PC-3 (cell line): ENCODE measurements around the gene MOCS1. TPM values are rescaled to one million over a fixed set of nuclear protein-coding genes. Genes with fewer than 3 reads are reported as not detected.

Source experiments
- ATAC-seq: fragments of 200-7000 bp; cut with Tn5 transposase; 2 replicates; pipeline ENCODE4 v1.9.1; 2020; ENCODE audit warnings: mild to moderate bottlenecking, moderate library complexity
- BruUV-seq: library from RNA; stranded (reverse); fragments of 400-500 nt; replicated peaks from 2 replicates; lab custom pipeline; 2021; lab: Mats Ljungman, UMichigan
- CTCF ChIA-PET: fragments of 300-600 bp; sonication (Branson Sonifier 250); formaldehyde crosslinking; loops from one replicate; lab custom pipeline; 2022; ENCODE audit warnings: antibody characterized with exemption; lab: Charles Lee
- POLR2A ChIA-PET: fragments of 300-600 bp; sonication (Branson Sonifier 250); formaldehyde crosslinking; loops from one replicate; lab custom pipeline; 2022; ENCODE audit warnings: antibody characterized with exemption; ENCODE audit not compliant: unreplicated experiment; lab: Charles Lee
- DNase-seq: peaks from one replicate; pipeline ENCODE4 v3.0.0-alpha.2; 2015
- H2AFZ ChIP-seq: fragments of 300-600 bp; sonication (generic); 2 replicates; pipeline ENCODE4 v1.6.0; 2016; ENCODE audit warnings: antibody characterized with exemption, low read length
- H3F3A ChIP-seq: fragments of 300-600 bp; sonication (generic); one replicate; pipeline ENCODE4 v1.6.0; 2017; ENCODE audit warnings: antibody characterized with exemption, low read length, control low read depth, mild to moderate bottlenecking; ENCODE audit not compliant: unreplicated experiment
- H3K27ac ChIP-seq: fragments of 300-600 bp; sonication (generic); 2 replicates; pipeline ENCODE4 v1.5.1; 2016; ENCODE audit warnings: mild to moderate bottlenecking, low read length
- H3K27me3 ChIP-seq: fragments of 300-600 bp; sonication (generic); 2 replicates; pipeline ENCODE4 v1.6.1; 2016; ENCODE audit warnings: low read length, mixed read lengths
- H3K36me3 ChIP-seq: fragments of 300-600 bp; sonication (generic); 2 replicates; pipeline ENCODE4 v1.6.1; 2016; ENCODE audit warnings: low read depth, mixed run types, low read length, mixed read lengths
- H3K4me1 ChIP-seq: fragments of 300-600 bp; sonication (generic); 2 replicates; pipeline ENCODE4 v1.5.1; 2016; ENCODE audit warnings: low read length; ENCODE audit not compliant: insufficient read depth
- H3K4me2 ChIP-seq: fragments of 300-600 bp; sonication (generic); 2 replicates; pipeline ENCODE4 v1.6.0; 2016; ENCODE audit warnings: low read length
- H3K4me3 ChIP-seq: fragments of 300-600 bp; sonication (generic); 2 replicates; pipeline ENCODE4 v1.5.1; 2016; ENCODE audit warnings: mild to moderate bottlenecking, low read length, mixed read lengths
- H3K79me2 ChIP-seq: fragments of 300-600 bp; sonication (generic); 2 replicates; pipeline ENCODE4 v1.6.1; 2017; ENCODE audit warnings: low read length, mixed read lengths
- H3K9ac ChIP-seq: fragments of 300-600 bp; sonication (generic); 2 replicates; pipeline ENCODE4 v1.6.0; 2016; ENCODE audit warnings: mild to moderate bottlenecking, low read length
- H3K9me2 ChIP-seq: fragments of 300-600 bp; sonication (generic); replicated peaks from 2 replicates; pipeline ENCODE4 v1.6.1; 2016; ENCODE audit warnings: mixed run types, low read length, mixed read lengths
- H3K9me3 ChIP-seq: fragments of 300-600 bp; sonication (generic); 2 replicates; pipeline ENCODE4 v1.6.1; 2016; ENCODE audit warnings: low read length, mixed read lengths
- H4K20me1 ChIP-seq: fragments of 300-600 bp; sonication (generic); 2 replicates; pipeline ENCODE4 v1.6.1; 2016; ENCODE audit warnings: low read length, mixed read lengths
- EZH2 ChIP-seq: fragments of 300-600 bp; sonication (generic); IDR thresholded peaks from one replicate; pipeline ENCODE4 v1.6.1; 2017; ENCODE audit warnings: antibody characterized with exemption, mild to moderate bottlenecking, low read length; ENCODE audit not compliant: unreplicated experiment
- EZH2phosphoT487 ChIP-seq: fragments of 300-600 bp; sonication (generic); IDR thresholded peaks from 2 replicates; pipeline ENCODE4 v1.6.1; 2018; ENCODE audit warnings: mild to moderate bottlenecking, antibody characterized with exemption, low read length, borderline replicate concordance
- intact Hi-C: fragments of 100-400 bp; cut with micrococcal nuclease; formaldehyde crosslinking; loops from 2 replicates; pipeline ENCODE4 v1.9.0; 2023
- total RNA-seq: library from RNA; depleted of rRNA; stranded (reverse); fragments of >200 nt; gene quantifications from 2 replicates; pipeline ENCODE4 v1.2.3, GENCODE V29; 2014
- TF ChIP-seq, protein P1 (sequence below): fragments of 300-600 bp; sonication (generic); conservative IDR thresholded peaks from 2 replicates; pipeline ENCODE4 v1.5.1; 2017; ENCODE audit warnings: antibody characterized with exemption, low read depth, mild to moderate bottlenecking, low read length

Gene MOCS1
- total RNA-seq, 1 experiment from 2014 or later, result 6.0 TPM

DNA sequence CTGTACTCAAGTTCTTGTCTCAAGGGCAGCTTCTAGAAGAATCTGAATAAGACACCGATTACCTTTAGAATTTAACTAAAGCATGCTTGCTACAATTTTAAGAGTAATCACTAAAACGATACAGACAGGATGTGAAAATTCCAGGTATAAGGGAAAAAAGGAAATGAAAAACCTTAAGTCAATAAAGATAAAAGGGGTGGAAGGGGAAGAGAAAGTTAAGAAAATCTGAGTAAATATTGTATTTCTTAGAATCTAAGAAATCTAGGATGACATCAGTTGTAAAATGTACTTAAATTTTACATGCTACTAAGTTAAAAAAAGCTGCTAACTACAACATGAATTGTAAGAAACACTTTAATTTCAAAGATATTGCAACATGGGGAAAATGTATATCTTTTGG is 30.3 kb upstream of the MOCS1 start:
- no peak overlapping the region for H2AFZ ChIP-seq
- 0 out of 2 replicates have a peak, but pooled peaks cover 3% of the 10 kb centered on the region for H3K9me2 ChIP-seq
- ATAC-seq, result no peak
- no peaks in the 10 kb centered on the region for H3K36me3 ChIP-seq
- H3K4me1 ChIP-seq, result no peaks in the 10 kb centered on the region
- CTCF ChIA-PET, result no interaction called here
- peaks cover 5% of the 10 kb centered on the region; the same call in 1 of the 2 replicates for H3K27me3 ChIP-seq
- H3K27ac ChIP-seq, result no peak overlapping the region
- H4K20me1 ChIP-seq, result no peaks in the 10 kb centered on the region
- intact Hi-C loops, result no loop called here
- no peak overlapping the region for H3K9ac ChIP-seq
- H3K4me2 ChIP-seq, result no peak overlapping the region
- H3F3A ChIP-seq, result no peaks in the 10 kb centered on the region
- no peak overlapping the region for H3K4me3 ChIP-seq
- no peaks in the 10 kb centered on the region for H3K79me2 ChIP-seq
- no peak for TF ChIP-seq EZH2phosphoT487
- BruUV-seq, result no TSS peak
- POLR2A ChIA-PET, result no interaction called here
- no peak for DNase-seq
- H3K9me3 ChIP-seq, result no peaks in the 10 kb centered on the region

DNA sequence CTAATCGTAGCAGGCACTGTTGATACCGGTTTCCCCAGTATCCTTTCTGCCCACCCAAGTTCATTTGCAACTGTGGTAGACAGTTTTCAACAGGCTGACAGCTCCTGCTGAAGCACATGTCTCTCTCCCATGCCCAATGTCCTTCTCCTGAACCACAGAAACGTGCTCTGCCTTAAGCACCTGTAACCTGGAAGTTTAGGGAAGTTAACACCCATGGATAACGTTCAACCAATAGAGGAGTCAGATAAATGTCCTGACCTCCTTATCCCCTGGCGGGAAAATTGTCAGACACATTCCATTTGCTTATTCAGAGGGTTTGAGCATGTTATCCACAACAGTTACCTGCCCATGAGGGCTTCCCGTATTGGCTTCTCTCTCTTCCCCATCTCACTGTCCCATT is 29.8 kb upstream of the MOCS1 start:
- Histone ChIP-seq H3K27me3 (peaks cover 5% of the 10 kb centered on the region; the same call in 1 of the 2 replicates), H3K4me1 (no peaks in the 10 kb centered on the region), H3K36me3 (no peaks in the 10 kb centered on the region), H3K9me3 (no peaks in the 10 kb centered on the region), H3K4me2 (no peak overlapping the region), H3K4me3 (no peak overlapping the region), H3K27ac (no peak overlapping the region), H2AFZ (no peak overlapping the region), H3F3A (no peaks in the 10 kb centered on the region), H3K9ac (no peak overlapping the region), H3K9me2 (0 out of 2 replicates have a peak, but pooled peaks cover 3% of the 10 kb centered on the region), H3K79me2 (no peaks in the 10 kb centered on the region), H4K20me1 (no peaks in the 10 kb centered on the region)
- BruUV-seq, result no TSS peak
- ChIA-PET POLR2A (no interaction called here), CTCF (no interaction called here)
- no peak for ATAC-seq
- no peak for DNase-seq
- TF ChIP-seq, protein P1, sequence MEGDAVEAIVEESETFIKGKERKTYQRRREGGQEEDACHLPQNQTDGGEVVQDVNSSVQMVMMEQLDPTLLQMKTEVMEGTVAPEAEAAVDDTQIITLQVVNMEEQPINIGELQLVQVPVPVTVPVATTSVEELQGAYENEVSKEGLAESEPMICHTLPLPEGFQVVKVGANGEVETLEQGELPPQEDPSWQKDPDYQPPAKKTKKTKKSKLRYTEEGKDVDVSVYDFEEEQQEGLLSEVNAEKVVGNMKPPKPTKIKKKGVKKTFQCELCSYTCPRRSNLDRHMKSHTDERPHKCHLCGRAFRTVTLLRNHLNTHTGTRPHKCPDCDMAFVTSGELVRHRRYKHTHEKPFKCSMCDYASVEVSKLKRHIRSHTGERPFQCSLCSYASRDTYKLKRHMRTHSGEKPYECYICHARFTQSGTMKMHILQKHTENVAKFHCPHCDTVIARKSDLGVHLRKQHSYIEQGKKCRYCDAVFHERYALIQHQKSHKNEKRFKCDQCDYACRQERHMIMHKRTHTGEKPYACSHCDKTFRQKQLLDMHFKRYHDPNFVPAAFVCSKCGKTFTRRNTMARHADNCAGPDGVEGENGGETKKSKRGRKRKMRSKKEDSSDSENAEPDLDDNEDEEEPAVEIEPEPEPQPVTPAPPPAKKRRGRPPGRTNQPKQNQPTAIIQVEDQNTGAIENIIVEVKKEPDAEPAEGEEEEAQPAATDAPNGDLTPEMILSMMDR, result no peak
- TF ChIP-seq EZH2phosphoT487, result no peak
- intact Hi-C loops, result no loop called here

DNA sequence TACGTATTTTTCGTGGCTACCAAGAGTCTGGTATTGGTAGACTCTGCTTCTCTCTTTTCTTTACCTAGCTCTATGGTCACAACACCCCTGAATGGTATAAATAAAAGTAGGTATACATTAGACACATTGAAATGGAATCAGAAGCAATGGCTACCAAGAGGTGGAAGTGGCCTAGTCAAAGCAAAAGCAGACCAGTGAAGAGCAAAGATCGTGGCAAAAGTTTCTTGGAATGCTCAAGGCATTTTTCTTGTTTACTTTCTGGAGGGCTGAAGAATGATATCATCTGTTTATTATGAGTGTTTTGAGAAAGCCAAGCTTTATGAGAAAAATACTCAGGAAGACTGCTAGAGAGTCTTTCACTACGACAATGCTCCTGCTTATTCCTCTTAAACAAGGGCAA is 28.6 kb upstream of the MOCS1 start:
- Histone ChIP-seq H3K27ac (no peak overlapping the region), H2AFZ (no peak overlapping the region)

More for the DNA sequence above, 28.6 kb upstream of the MOCS1 start:
- no peak overlapping the region for H3K4me3 ChIP-seq
- no peaks in the 10 kb centered on the region for H3K36me3 ChIP-seq
- no TSS peak for BruUV-seq
- H3K9me3 ChIP-seq, result no peaks in the 10 kb centered on the region
- POLR2A ChIA-PET, result no interaction called here
- H3K9me2 ChIP-seq, result 0 out of 2 replicates have a peak, but pooled peaks cover 3% of the 10 kb centered on the region
- H3K9ac ChIP-seq, result no peak overlapping the region
- CTCF ChIA-PET, result no interaction called here
- H3K4me1 ChIP-seq, result no peaks in the 10 kb centered on the region
- DNase-seq, result peak; percentile 37
- H3F3A ChIP-seq, result no peaks in the 10 kb centered on the region
- intact Hi-C loops, result no loop called here
- H3K79me2 ChIP-seq, result no peaks in the 10 kb centered on the region
- no peak overlapping the region for H3K4me2 ChIP-seq
- H4K20me1 ChIP-seq, result no peaks in the 10 kb centered on the region
- TF ChIP-seq EZH2 (no peak), EZH2phosphoT487 (no peak)
- TF ChIP-seq, protein P1, result no peak
- H3K27me3 ChIP-seq, result peaks cover 5% of the 10 kb centered on the region; the same call in 1 of the 2 replicates
- ATAC-seq, result peak; percentile 15; the same call in 1 of the 2 replicates
